ENCODE results near the gene CPO. TPM values are rescaled to one million over a fixed set of nuclear protein-coding genes. Genes with fewer than 3 reads are reported as not detected.

The CPO gene
- total and polyA plus RNA-seq, 2 experiments from 2014 or later = 0.20 TPM; not detected in 1

DNA sequence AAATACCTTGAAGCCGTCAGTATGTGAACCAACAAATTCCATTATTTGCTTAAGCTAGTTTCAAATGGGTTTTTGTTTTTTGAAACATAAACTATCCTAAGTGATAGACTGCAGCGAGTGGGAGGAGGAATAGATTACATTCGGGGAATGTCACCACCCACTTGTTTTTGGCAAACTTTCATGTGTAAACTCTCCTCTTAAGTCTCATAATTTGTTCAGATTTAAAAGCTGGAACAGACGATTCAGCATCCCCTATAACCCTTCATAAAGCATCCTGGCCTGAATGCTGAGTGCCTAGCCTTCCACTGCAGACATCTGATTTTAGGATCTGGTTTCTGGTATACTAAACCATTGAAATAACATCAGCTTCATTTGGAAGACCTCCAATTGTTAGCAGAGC lies 51.0 kb downstream of the CPO start:
- H3K27me3 ChIP-seq (replicated peaks; ENCODE audit: insufficient read depth) = no peaks in the 10 kb centered on the region
- H3K9ac ChIP-seq = no peak overlapping the region
- no peak for DNase-seq
- TF ChIP-seq EZH2 (IDR thresholded peaks at IDR 0.05; ENCODE audit: insufficient read depth, poor library complexity, severe bottlenecking) = no peak
- no peak overlapping the region for H3K27ac ChIP-seq
- H3K9me2 ChIP-seq (ENCODE audit: insufficient read depth) = no peaks in the 10 kb centered on the region
- no peaks in the 10 kb centered on the region for H3K36me3 ChIP-seq (ENCODE audit: low read depth)
- in situ Hi-C loops (cut with MboI) = no loop called here
- H3K9me3 ChIP-seq (ENCODE audit: low read depth) = no peaks in the 10 kb centered on the region
- no peak overlapping the region for H2AFZ ChIP-seq
- H3K4me1 ChIP-seq (ENCODE audit: insufficient read depth) = peaks cover 11% of the 10 kb centered on the region
- no peak overlapping the region for H3K4me2 ChIP-seq (ENCODE audit: unreplicated experiment)
- 48 to 53% methylated on average over 4 of the region's 4 CpGs for WGBS, 2 experiments (ENCODE audit: low coverage in 1 of 2, low lambda C conversion rate in 2 of 2, missing lambda C conversion rate in 2 of 2)
- no peaks in the 10 kb centered on the region for H3K79me2 ChIP-seq (ENCODE audit: insufficient read depth)
- H3K4me3 ChIP-seq = no peak overlapping the region
- H4K20me1 ChIP-seq (ENCODE audit: insufficient read depth) = no peaks in the 10 kb centered on the region
- H3F3A ChIP-seq (ENCODE audit: insufficient read depth) = no peaks in the 10 kb centered on the region

DNA sequence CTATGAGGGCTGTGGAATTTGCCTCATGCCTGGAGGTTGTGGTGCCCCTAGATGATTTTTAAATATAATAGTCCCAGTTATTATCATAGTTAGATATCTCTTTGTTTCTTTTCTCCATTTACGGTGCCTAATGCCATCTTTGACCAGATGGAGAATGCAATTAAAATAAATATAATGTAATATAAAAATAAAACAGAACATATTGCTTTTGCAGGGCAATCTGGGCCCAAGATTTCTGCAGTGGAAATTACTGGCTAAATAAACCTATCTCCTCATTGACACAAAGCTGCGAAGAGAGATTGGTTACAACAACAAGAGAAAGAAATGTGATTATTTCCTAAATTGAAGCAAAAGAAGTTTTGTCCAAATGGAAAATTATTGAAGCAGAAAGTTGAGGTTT lies 51.8 kb downstream of the CPO start:
- Histone ChIP-seq H3K4me1 (ENCODE audit: insufficient read depth) (peaks cover 11% of the 10 kb centered on the region), H3K4me3 (no peak overlapping the region), H4K20me1 (ENCODE audit: insufficient read depth) (no peaks in the 10 kb centered on the region), H3K27me3 (replicated peaks; ENCODE audit: insufficient read depth) (no peaks in the 10 kb centered on the region), H3K36me3 (ENCODE audit: low read depth) (no peaks in the 10 kb centered on the region), H3K9me3 (ENCODE audit: low read depth) (no peaks in the 10 kb centered on the region), H3K27ac (no peak overlapping the region), H3K9me2 (ENCODE audit: insufficient read depth) (no peaks in the 10 kb centered on the region), H3K4me2 (ENCODE audit: unreplicated experiment) (no peak overlapping the region), H2AFZ (no peak overlapping the region), H3K79me2 (ENCODE audit: insufficient read depth) (no peaks in the 10 kb centered on the region), H3F3A (ENCODE audit: insufficient read depth) (no peaks in the 10 kb centered on the region), H3K9ac (no peak overlapping the region)
- no peak for DNase-seq
- in situ Hi-C loops (cut with MboI) = no loop called here
- TF ChIP-seq EZH2 (IDR thresholded peaks at IDR 0.05; ENCODE audit: insufficient read depth, poor library complexity, severe bottlenecking) = no peak
- no peak for TF ChIP-seq EZH2phosphoT487 (IDR thresholded peaks at IDR 0.05; ENCODE audit: insufficient read depth, low read depth)
- WGBS, 2 experiments (ENCODE audit: low coverage in 1 of 2, low lambda C conversion rate in 2 of 2, missing lambda C conversion rate in 2 of 2) = 96 to 97% methylated on average over 2 of the region's 2 CpGs

DNA sequence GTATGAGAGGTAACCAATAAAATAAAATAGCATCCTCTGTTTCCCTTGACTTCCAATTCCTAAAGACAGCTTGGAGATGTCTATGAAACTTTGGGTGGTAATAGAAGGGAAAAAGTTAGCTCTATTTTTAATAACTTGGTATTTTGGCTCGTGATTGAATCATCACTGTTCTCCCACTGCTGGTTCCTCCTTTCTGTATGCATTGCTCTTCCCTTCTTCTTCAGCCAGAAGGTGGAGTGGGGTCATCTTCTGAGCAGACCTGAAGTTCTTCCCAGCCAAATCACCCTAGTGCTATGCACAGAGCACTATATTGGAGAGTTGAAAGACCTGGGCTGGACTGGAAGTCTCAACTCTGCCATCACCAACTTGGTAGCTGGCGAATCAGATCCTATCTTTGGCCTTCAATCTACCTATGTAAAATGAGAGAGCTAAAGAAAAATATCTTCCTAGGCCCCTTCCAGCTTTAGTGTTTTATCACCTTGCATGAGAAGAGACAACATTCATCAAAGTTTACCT lies 54.1 kb downstream of the CPO start:
- Histone ChIP-seq H3K9me2 (ENCODE audit: insufficient read depth) (no peaks in the 10 kb centered on the region), H3K4me1 (ENCODE audit: insufficient read depth) (peaks cover 11% of the 10 kb centered on the region), H3K4me2 (ENCODE audit: unreplicated experiment) (no peak overlapping the region), H3K4me3 (no peak overlapping the region), H3K9ac (no peak overlapping the region), H3K36me3 (ENCODE audit: low read depth) (no peaks in the 10 kb centered on the region), H3K9me3 (ENCODE audit: low read depth) (no peaks in the 10 kb centered on the region), H3K27me3 (replicated peaks; ENCODE audit: insufficient read depth) (no peaks in the 10 kb centered on the region), H3F3A (ENCODE audit: insufficient read depth) (no peaks in the 10 kb centered on the region), H3K27ac (no peak overlapping the region), H4K20me1 (ENCODE audit: insufficient read depth) (no peaks in the 10 kb centered on the region), H2AFZ (no peak overlapping the region; the same call in 1 of the 2 replicates), H3K79me2 (ENCODE audit: insufficient read depth) (no peaks in the 10 kb centered on the region)
- no peak for DNase-seq
- in situ Hi-C loops (cut with MboI) = no loop called here
- WGBS, 2 experiments (ENCODE audit: low coverage in 1 of 2, low lambda C conversion rate in 2 of 2, missing lambda C conversion rate in 2 of 2) = 67 to 71% methylated on average over 2 of the region's 2 CpGs
- TF ChIP-seq EZH2 (IDR thresholded peaks at IDR 0.05; ENCODE audit: insufficient read depth, poor library complexity, severe bottlenecking) (no peak), EZH2phosphoT487 (IDR thresholded peaks at IDR 0.05; ENCODE audit: insufficient read depth, low read depth) (no peak)

DNA sequence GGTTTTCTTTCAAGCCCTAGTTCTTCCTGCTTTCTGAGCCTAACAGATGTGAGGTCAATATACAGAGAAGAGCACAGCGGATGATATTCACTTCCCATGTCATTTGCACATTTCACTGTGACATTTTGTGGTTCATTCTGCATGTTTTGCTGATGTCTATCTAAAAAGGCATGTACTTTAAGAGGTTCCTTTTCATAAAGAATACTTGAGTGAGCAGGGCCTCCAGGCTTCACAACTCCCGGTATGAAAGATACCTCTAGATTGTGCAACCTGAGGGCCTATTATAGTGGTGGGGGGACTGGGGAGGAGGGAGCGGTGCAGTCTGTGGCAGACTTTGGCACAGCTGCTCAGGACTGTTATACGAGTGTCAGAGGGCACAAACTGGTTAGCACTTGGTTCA lies 54.6 kb downstream of the CPO start:
- H3K36me3 ChIP-seq (ENCODE audit: low read depth) = no peaks in the 10 kb centered on the region
- H4K20me1 ChIP-seq (ENCODE audit: insufficient read depth) = no peaks in the 10 kb centered on the region
- no peak overlapping the region for H3K9ac ChIP-seq
- DNase-seq = no peak
- H2AFZ ChIP-seq = no peak overlapping the region; the same call in 1 of the 2 replicates
- no peaks in the 10 kb centered on the region for H3K9me2 ChIP-seq (ENCODE audit: insufficient read depth)
- H3K27me3 ChIP-seq (replicated peaks; ENCODE audit: insufficient read depth) = no peaks in the 10 kb centered on the region
- no peak overlapping the region for H3K4me2 ChIP-seq (ENCODE audit: unreplicated experiment)
- in situ Hi-C loops (cut with MboI) = no loop called here
- no peaks in the 10 kb centered on the region for H3K79me2 ChIP-seq (ENCODE audit: insufficient read depth)
- H3K9me3 ChIP-seq (ENCODE audit: low read depth) = no peaks in the 10 kb centered on the region
- TF ChIP-seq EZH2 (IDR thresholded peaks at IDR 0.05; ENCODE audit: insufficient read depth, poor library complexity, severe bottlenecking) (no peak), EZH2phosphoT487 (IDR thresholded peaks at IDR 0.05; ENCODE audit: insufficient read depth, low read depth) (no peak)
- no peaks in the 10 kb centered on the region for H3F3A ChIP-seq (ENCODE audit: insufficient read depth)
- 49 to 60% methylated on average over 4 of the region's 4 CpGs for WGBS, 2 experiments (ENCODE audit: low coverage in 1 of 2, low lambda C conversion rate in 2 of 2, missing lambda C conversion rate in 2 of 2)
- no peak overlapping the region for H3K27ac ChIP-seq
- H3K4me3 ChIP-seq = no peak overlapping the region
- peaks cover 11% of the 10 kb centered on the region for H3K4me1 ChIP-seq (ENCODE audit: insufficient read depth)

DNA sequence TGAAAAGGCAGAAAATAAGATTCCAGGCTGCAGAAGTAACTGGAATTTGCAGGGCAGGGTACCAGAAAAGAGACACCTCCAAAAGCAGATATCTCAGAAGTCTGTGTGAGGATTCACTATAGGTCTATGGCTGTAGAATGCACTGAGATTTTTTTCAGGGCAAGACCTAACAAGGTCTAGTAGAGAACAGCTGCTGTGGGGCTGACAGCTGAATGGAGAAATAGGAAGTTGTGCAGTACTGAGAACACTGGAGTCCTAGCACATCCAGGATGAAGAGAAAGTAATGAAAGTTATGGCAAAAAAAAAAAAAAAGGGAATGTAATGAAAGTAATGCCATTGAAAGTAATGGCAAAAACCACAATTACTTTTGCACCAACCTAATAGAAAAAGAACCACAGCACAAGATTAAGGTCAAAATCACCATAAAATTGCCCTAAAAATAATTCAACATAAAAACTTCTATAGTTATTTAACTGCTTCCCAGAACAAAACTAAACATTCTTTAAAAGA lies 57.3 kb downstream of the CPO start:
- Histone ChIP-seq H3K27ac (no peak overlapping the region), H3K9ac (no peak overlapping the region), H3K79me2 (ENCODE audit: insufficient read depth) (no peaks in the 10 kb centered on the region), H3K9me2 (ENCODE audit: insufficient read depth) (no peaks in the 10 kb centered on the region), H3K4me2 (ENCODE audit: unreplicated experiment) (no peak overlapping the region), H3F3A (ENCODE audit: insufficient read depth) (no peaks in the 10 kb centered on the region), H3K9me3 (ENCODE audit: low read depth) (no peaks in the 10 kb centered on the region), H3K27me3 (replicated peaks; ENCODE audit: insufficient read depth) (no peaks in the 10 kb centered on the region), H3K36me3 (ENCODE audit: low read depth) (no peaks in the 10 kb centered on the region), H3K4me1 (ENCODE audit: insufficient read depth) (peaks cover 11% of the 10 kb centered on the region), H4K20me1 (ENCODE audit: insufficient read depth) (no peaks in the 10 kb centered on the region), H2AFZ (no peak overlapping the region), H3K4me3 (no peak overlapping the region)
- DNase-seq = no peak
- no peak for TF ChIP-seq EZH2 (IDR thresholded peaks at IDR 0.05; ENCODE audit: insufficient read depth, poor library complexity, severe bottlenecking)
- TF ChIP-seq EZH2phosphoT487 (IDR thresholded peaks at IDR 0.05; ENCODE audit: insufficient read depth, low read depth) = no peak
- in situ Hi-C loops (cut with MboI) = no loop called here
